H1 (cell line): ENCODE results near the gene MEP1A. TPM values are rescaled to one million over a fixed set of nuclear protein-coding genes. Genes with fewer than 3 reads are reported as not detected.
A peak's percentile ranks its signal among the peaks of the same experiment; 100 is the strongest.

Experiments used
- CTCF ChIA-PET: fragments of 300-600 bp; sonication (Branson Sonifier 250); formaldehyde crosslinking; loops from one replicate; lab custom pipeline; 2021; ENCODE audit not compliant: partially characterized antibody; lab: Charles Lee
- POLR2A ChIA-PET: fragments of 300-600 bp; sonication (Branson Sonifier 250); formaldehyde crosslinking; loops from one replicate; lab custom pipeline; 2021; ENCODE audit warnings: inconsistent platforms; ENCODE audit not compliant: partially characterized antibody; lab: Charles Lee
- DNase-seq, 2 experiments: peaks; one replicate each; pipeline versions ENCODE4 v3.0.0 to v3.0.0-alpha.2; 2010 to 2022; ENCODE audit warnings: low spot score in 2 of 2, low read depth in 1 of 2, mixed read lengths in 1 of 2
- FAIRE-seq: peaks from 2 replicates; lab custom pipeline; 2011; peaks lifted over from hg19 to GRCh38; lab: Jason Lieb, UNC
- H2AFZ ChIP-seq: 2 replicates; pipeline ENCODE4 v1.8.1; 2012; ENCODE audit warnings: low read length, inconsistent platforms
- H2AK5ac ChIP-seq: 2 replicates; pipeline ENCODE4 v1.6.1; 2013; ENCODE audit warnings: low read depth, low read length
- H2BK120ac ChIP-seq: replicated peaks from 2 replicates; pipeline ENCODE3; 2013; ENCODE audit warnings: low read depth, low read length, inconsistent platforms
- H2BK12ac ChIP-seq: 2 replicates; pipeline ENCODE4 v1.6.1; 2013; ENCODE audit warnings: low read depth, low read length
- H2BK15ac ChIP-seq: 2 replicates; pipeline ENCODE4 v1.6.1; 2013; ENCODE audit warnings: low read length
- H2BK20ac ChIP-seq: 2 replicates; pipeline ENCODE4 v1.6.1; 2013; ENCODE audit warnings: low read length
- H2BK5ac ChIP-seq: 2 replicates; pipeline ENCODE4 v1.6.1; 2013; ENCODE audit warnings: low read depth, low read length
- H3K14ac ChIP-seq: 2 replicates; pipeline ENCODE4 v1.6.1; 2013; ENCODE audit warnings: inconsistent platforms; ENCODE audit not compliant: insufficient read length
- H3K18ac ChIP-seq: 2 replicates; pipeline ENCODE4 v1.6.1; 2013; ENCODE audit warnings: low read length; ENCODE audit errors: extremely low read depth
- H3K23ac ChIP-seq: 2 replicates; pipeline ENCODE4 v1.6.1; 2013; ENCODE audit warnings: inconsistent platforms; ENCODE audit not compliant: insufficient read length
- H3K23me2 ChIP-seq: 2 replicates; pipeline ENCODE4 v1.6.1; 2013; ENCODE audit warnings: low read depth, low read length
- H3K27ac ChIP-seq: 2 replicates; pipeline ENCODE4 v1.6.1; 2011; ENCODE audit warnings: low read depth, low read length, inconsistent platforms
- H3K27me3 ChIP-seq, 4 experiments: replicated peaks in 1 of 4; 1 replicate in 1 of 4; 2 replicates in 3 of 4; pipeline versions ENCODE4 v1.6.1 to v1.8.1; 2011 to 2013; ENCODE audit warnings: low read length in 3 of 4, mild to moderate bottlenecking in 3 of 4, inconsistent platforms in 2 of 4, mixed read lengths in 2 of 4, moderate library complexity in 1 of 4; ENCODE audit not compliant: control insufficient read depth in 3 of 4, insufficient read depth in 3 of 4; ENCODE audit errors: extremely low read depth in 1 of 4
- H3K36me3 ChIP-seq, 4 experiments: 2 replicates each; pipeline versions ENCODE4 v1.6.1 to v1.8.1; 2011 to 2013; ENCODE audit warnings: mild to moderate bottlenecking in 4 of 4, low read length in 3 of 4, moderate library complexity in 2 of 4, control low read depth in 1 of 4, inconsistent platforms in 1 of 4; ENCODE audit not compliant: insufficient read depth in 4 of 4, control insufficient read depth in 2 of 4
- H3K4ac ChIP-seq: replicated peaks from 2 replicates; pipeline ENCODE3; 2013; ENCODE audit warnings: low read length, low read depth, mixed read lengths, inconsistent platforms; ENCODE audit not compliant: insufficient read length
- H3K4me1 ChIP-seq, 4 experiments: replicated peaks in 1 of 4; 1 replicate in 1 of 4; 2 replicates in 3 of 4; pipeline versions ENCODE4 v1.6.1 to v1.8.1; 2011 to 2013; ENCODE audit warnings: low read length in 3 of 4, inconsistent platforms in 2 of 4, mixed read lengths in 1 of 4; ENCODE audit not compliant: insufficient read depth in 4 of 4, control insufficient read depth in 3 of 4
- H3K4me2 ChIP-seq, 2 experiments: 2 replicates each; pipeline versions ENCODE4 v1.6.1 to v1.8.1; 2011 to 2013; ENCODE audit warnings: low read depth in 2 of 2, low read length in 2 of 2, control low read depth in 1 of 2, inconsistent platforms in 1 of 2, mild to moderate bottlenecking in 1 of 2; ENCODE audit not compliant: insufficient read depth in 1 of 2
- H3K4me3 ChIP-seq, 4 experiments: fragments of 200-600, 300-600 bp in 1 of 4; sonication (generic), shearing (Covaris generic), sonication (Bioruptor Twin) in 1 of 4; 2 replicates each; pipeline versions ENCODE4 v1.5.1 to v1.8.1; 2011 to 2016; ENCODE audit warnings: low read length in 4 of 4, low read depth in 3 of 4, control low read depth in 2 of 4, inconsistent platforms in 2 of 4, mild to moderate bottlenecking in 2 of 4, mixed read lengths in 1 of 4, moderate library complexity in 1 of 4; ENCODE audit not compliant: insufficient read depth in 2 of 4; ENCODE audit errors: extremely low read depth in 1 of 4
- H3K56ac ChIP-seq: replicated peaks from 2 replicates; pipeline ENCODE3; 2013; ENCODE audit warnings: low read depth, mild to moderate bottlenecking, mixed read lengths, low read length, inconsistent platforms; ENCODE audit not compliant: insufficient read length
- H3K79me1 ChIP-seq: 2 replicates; pipeline ENCODE4 v1.6.1; 2013; ENCODE audit warnings: low read depth, low read length, control low read depth
- H3K79me2 ChIP-seq, 2 experiments: 2 replicates each; pipeline versions ENCODE4 v1.6.1 to v1.8.1; 2012 to 2013; ENCODE audit warnings: low read length in 2 of 2, mild to moderate bottlenecking in 2 of 2, inconsistent platforms in 1 of 2; ENCODE audit not compliant: insufficient read depth in 2 of 2, control insufficient read depth in 1 of 2
- H3K9ac ChIP-seq, 4 experiments: replicated peaks in 1 of 4; 1 replicate in 1 of 4; 2 replicates in 3 of 4; pipeline versions ENCODE4 v1.6.1 to v1.8.1; 2011 to 2013; ENCODE audit warnings: low read depth in 3 of 4, low read length in 3 of 4, control low read depth in 2 of 4, mild to moderate bottlenecking in 2 of 4, moderate library complexity in 2 of 4, inconsistent platforms in 1 of 4; ENCODE audit errors: extremely low read depth in 1 of 4
- H3K9me3 ChIP-seq, 2 experiments: 2 replicates each; pipeline versions ENCODE4 v1.6.1 to v1.8.1; 2012 to 2013; ENCODE audit warnings: mild to moderate bottlenecking in 2 of 2, moderate library complexity in 2 of 2, control low read depth in 1 of 2, inconsistent platforms in 1 of 2, low read depth in 1 of 2, low read length in 1 of 2, mixed read lengths in 1 of 2; ENCODE audit not compliant: insufficient read depth in 2 of 2
- H4K20me1 ChIP-seq, 2 experiments: replicated peaks in 1 of 2; 2 replicates each; pipeline versions ENCODE3 to v1.8.1; 2011 to 2013; ENCODE audit warnings: inconsistent platforms in 2 of 2, low read length in 2 of 2, mild to moderate bottlenecking in 1 of 2; ENCODE audit not compliant: insufficient read depth in 2 of 2, control insufficient read depth in 1 of 2
- H4K5ac ChIP-seq: 2 replicates; pipeline ENCODE4 v1.6.1; 2013; ENCODE audit warnings: low read length, low read depth, mixed read lengths, inconsistent platforms; ENCODE audit not compliant: insufficient read length
- H4K8ac ChIP-seq: 2 replicates; pipeline ENCODE4 v1.8.0; 2013; ENCODE audit warnings: mild to moderate bottlenecking, moderate library complexity, low read length, inconsistent platforms; ENCODE audit not compliant: insufficient read depth; ENCODE audit errors: extremely low read depth
- H4K91ac ChIP-seq: replicated peaks from 2 replicates; pipeline ENCODE3; 2013; ENCODE audit warnings: low read length, mixed read lengths, inconsistent platforms; ENCODE audit not compliant: insufficient read length
- BRCA1 ChIP-seq: IDR thresholded peaks from 2 replicates; pipeline ENCODE4 v1.6.1; 2012; ENCODE audit warnings: low read depth, low read length, improper control_type of control experiment
- CEBPB ChIP-seq: IDR thresholded peaks from 2 replicates; pipeline ENCODE4 v1.6.1; 2012; ENCODE audit warnings: low read depth, low read length
- FOSL1 ChIP-seq: IDR thresholded peaks from 2 replicates; pipeline ENCODE4 v1.6.1; 2011; ENCODE audit warnings: mild to moderate bottlenecking, low read depth, low read length, moderate library complexity; ENCODE audit not compliant: insufficient read depth
- GTF2F1 ChIP-seq: IDR thresholded peaks from 2 replicates; pipeline ENCODE4 v1.6.1; 2012; ENCODE audit warnings: low read depth, low read length, improper control_type of control experiment, borderline replicate concordance
- KDM1A ChIP-seq: fragments of 200-600, 300-600 bp; sonication (generic); IDR thresholded peaks from 2 replicates; pipeline ENCODE4 v1.7.1; 2016; ENCODE audit warnings: mild to moderate bottlenecking, low read length, borderline replicate concordance
- KDM4A ChIP-seq: IDR thresholded peaks from one replicate; pipeline ENCODE4 v1.7.1; 2012; ENCODE audit warnings: low read depth, mild to moderate bottlenecking, moderate library complexity, low read length, inconsistent platforms; ENCODE audit not compliant: severe bottlenecking
- KDM5A ChIP-seq: fragments of 200-600 bp; IDR thresholded peaks from 2 replicates; pipeline ENCODE4 v1.7.1; 2012; ENCODE audit warnings: mild to moderate bottlenecking, low read length, inconsistent platforms, mixed read lengths
- SP1 ChIP-seq: IDR thresholded peaks from 2 replicates; pipeline ENCODE4 v1.6.1; 2011; ENCODE audit warnings: low read depth, low read length
- SRF ChIP-seq: IDR thresholded peaks from 2 replicates; pipeline ENCODE4 v1.6.1; 2011; ENCODE audit warnings: mild to moderate bottlenecking, low read depth, low read length, moderate library complexity
- TAF1 ChIP-seq: IDR thresholded peaks from 2 replicates; pipeline ENCODE4 v1.6.1; 2011; ENCODE audit warnings: mild to moderate bottlenecking, low read depth, low read length
- WGBS, 2 experiments: shearing (Covaris generic) in 1 of 2; methylation state at CpG; one replicate each; pipeline versions ENCODE4 v1.1.6 to v1.1.7; 2013 to 2015; ENCODE audit warnings: low lambda C conversion rate in 2 of 2, mixed read lengths in 2 of 2, inconsistent platforms in 1 of 2, low coverage in 1 of 2, missing lambda C conversion rate in 1 of 2; ENCODE audit not compliant: insufficient replicate concordance in 2 of 2, insufficient coverage in 1 of 2, insufficient read length in 1 of 2; ENCODE audit errors: extremely low coverage in 1 of 2, missing lambda C conversion rate in 1 of 2; 5-methylcytosine and 5-hydroxymethylcytosine counted together
- polyA plus RNA-seq, 7 experiments: library from polyadenylated mRNA; depleted of rRNA in 3 of 7; stranded (reverse) in 5 of 7; unstranded in 2 of 7; fragments of >200 nt in 5 of 7; fragments of 200-250 nt in 2 of 7; gene quantifications; 1 replicate in 5 of 7; 2 replicates in 1 of 7; 4 replicates in 1 of 7; pipeline versions ENCODE4 v1.2.1 to v1.2.3, GENCODE V29; 2011 to 2013; ENCODE audit warnings: missing spikeins in 2 of 7, mixed read lengths in 2 of 7
- total RNA-seq: library from RNA; stranded (reverse); fragmentation: NEBNext Ultra II Directional; extraction: Animal tissue kit (Norgen Biotek cat#: 25700); gene quantifications from 2 replicates; pipeline ENCODE4 v1.2.1, GENCODE V29; 2021
- TF ChIP-seq, protein P1 (sequence below), 3 experiments: IDR thresholded peaks; 1 replicate in 2 of 3; 2 replicates in 1 of 3; pipeline versions ENCODE4 v1.5.1 to v1.6.1; 2011; ENCODE audit warnings: low read length in 3 of 3, mild to moderate bottlenecking in 3 of 3, inconsistent platforms in 2 of 3, low read depth in 1 of 3, moderate library complexity in 1 of 3; ENCODE audit not compliant: insufficient read depth in 1 of 3; ENCODE audit errors: control extremely low read depth in 1 of 3

The MEP1A gene
- total and polyA plus RNA-seq, 2 of the 8 experiments (the other 6 are each of a cell fraction or from before 2014, with no cell fraction given) = 0.03 TPM; not detected in 1

DNA sequence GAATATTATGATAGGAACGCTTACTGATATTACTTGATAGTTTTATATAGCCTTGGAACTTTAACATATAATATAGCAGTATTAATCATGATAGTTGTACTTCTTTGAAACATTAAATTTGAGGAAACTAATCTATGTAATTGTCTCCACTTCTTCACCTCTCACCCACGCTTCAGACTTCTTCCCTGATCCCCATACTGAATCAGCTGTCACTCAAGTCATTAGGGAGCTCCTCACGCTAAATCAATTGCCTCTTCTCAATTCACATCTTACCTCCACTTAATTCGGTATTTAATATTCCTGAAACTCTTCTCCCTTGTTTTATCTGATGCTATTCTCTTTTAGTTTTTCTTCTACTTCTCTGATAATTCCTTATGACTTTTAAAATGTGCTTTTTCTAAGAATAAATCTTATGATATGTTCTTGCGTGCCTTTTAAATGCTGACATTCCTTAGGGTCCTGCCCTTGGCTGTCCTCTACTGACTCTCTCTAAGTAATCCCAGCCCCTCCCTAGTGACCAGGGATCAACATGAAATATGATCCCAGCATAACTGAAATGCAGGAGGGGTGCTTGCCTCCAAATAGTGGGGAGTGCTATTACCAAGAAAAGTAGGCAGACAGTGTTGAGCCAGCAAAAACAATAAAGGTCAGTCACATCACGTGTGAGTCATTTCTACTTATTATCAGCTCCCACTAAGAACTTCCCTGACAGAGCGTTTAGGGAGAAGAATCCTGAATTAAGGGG, 36.5 kb upstream of the MEP1A start:
- WGBS, 2 experiments = 78 to 100% methylated on average over 1 to 7 of the region's 7 CpGs
- CTCF ChIA-PET = interaction anchor here (1.3 to 2.5 kb wide), 3 partner anchors 21 to 26 kb away, joined by 3 to 5 read pairs (median 3); partner anchors contain the start of gene PLA2G7
- TF ChIP-seq KDM4A (no peak), CEBPB (no peak), SP1 (no peak), SRF (no peak), GTF2F1 (no peak), KDM5A (no peak), BRCA1 (no peak), KDM1A (no peak), FOSL1 (no peak), TAF1 (no peak)
- TF ChIP-seq, protein P1, sequence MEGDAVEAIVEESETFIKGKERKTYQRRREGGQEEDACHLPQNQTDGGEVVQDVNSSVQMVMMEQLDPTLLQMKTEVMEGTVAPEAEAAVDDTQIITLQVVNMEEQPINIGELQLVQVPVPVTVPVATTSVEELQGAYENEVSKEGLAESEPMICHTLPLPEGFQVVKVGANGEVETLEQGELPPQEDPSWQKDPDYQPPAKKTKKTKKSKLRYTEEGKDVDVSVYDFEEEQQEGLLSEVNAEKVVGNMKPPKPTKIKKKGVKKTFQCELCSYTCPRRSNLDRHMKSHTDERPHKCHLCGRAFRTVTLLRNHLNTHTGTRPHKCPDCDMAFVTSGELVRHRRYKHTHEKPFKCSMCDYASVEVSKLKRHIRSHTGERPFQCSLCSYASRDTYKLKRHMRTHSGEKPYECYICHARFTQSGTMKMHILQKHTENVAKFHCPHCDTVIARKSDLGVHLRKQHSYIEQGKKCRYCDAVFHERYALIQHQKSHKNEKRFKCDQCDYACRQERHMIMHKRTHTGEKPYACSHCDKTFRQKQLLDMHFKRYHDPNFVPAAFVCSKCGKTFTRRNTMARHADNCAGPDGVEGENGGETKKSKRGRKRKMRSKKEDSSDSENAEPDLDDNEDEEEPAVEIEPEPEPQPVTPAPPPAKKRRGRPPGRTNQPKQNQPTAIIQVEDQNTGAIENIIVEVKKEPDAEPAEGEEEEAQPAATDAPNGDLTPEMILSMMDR (IDR thresholded peaks at IDR 0.05; ENCODE audit: control extremely low read depth in 1 of 3, insufficient read depth in 1 of 3, low read depth in 1 of 3, low read length in 3 of 3) = no peak

More for the DNA sequence above, 36.5 kb upstream of the MEP1A start:
- Histone ChIP-seq H3K56ac (no peak overlapping the region), H2BK5ac (no peak overlapping the region), H3K14ac (no peak overlapping the region), H3K9me3 (no peaks in the 10 kb centered on the region), H3K79me1 (no peaks in the 10 kb centered on the region), H2AK5ac (no peak overlapping the region), H4K5ac (no peak overlapping the region), H3K4me1 (peaks cover 0 to 7% (median 3%) of the 10 kb centered on the region in 4 experiments; a peak in 3 of 7 replicates), H3K27ac (no peak overlapping the region), H3K23ac (no peak overlapping the region), H3K36me3 (no peaks in the 10 kb centered on the region), H3K18ac (no peak overlapping the region), H2AFZ (no peak overlapping the region), H2BK20ac (no peak overlapping the region), H3K4me3 (no peak overlapping the region), H4K20me1 (no peaks in the 10 kb centered on the region), H3K23me2 (no peaks in the 10 kb centered on the region), H4K8ac (no peak overlapping the region), H3K27me3 (no peaks in the 10 kb centered on the region), H2BK12ac (no peak overlapping the region), H4K91ac (no peak overlapping the region), H3K4ac (no peak overlapping the region), H3K9ac (no peak overlapping the region), H3K79me2 (no peaks in the 10 kb centered on the region), H2BK120ac (no peak overlapping the region), H2BK15ac (no peak overlapping the region), H3K4me2 (peak overlapping the region in 1 of 2 experiments; percentile 25; a peak in 1 of 4 replicates)
- DNase-seq (no peak), FAIRE-seq (no peak)
- POLR2A ChIA-PET = no interaction called here
